Stimulated activated naive B cell treated with anti-CD40 and anti-IgM and Interleukin-4, amounts not matched to agents 10 μg/mL and 1 μg/mL and 100 μg/mL, for 72 hours (primary cell): ENCODE results near the gene ST3GAL5.
"Not testable (repeated sequence)": the region's sequence is repeated elsewhere in the genome, so short reads cannot be mapped to it uniquely, and the experiment has no call there.

Experiments
- ATAC-seq, 2 donors: fragments of 150-1000 bp; cut with Tn5 transposase; replicated peaks; 2 replicates each; pipeline ENCODE4 v1.10.0; 2021; ENCODE audit warnings: moderate library complexity in 1 of 2
- DNase-seq: peaks from one replicate; pipeline ENCODE4 v3.0.0; 2021
- H3K27ac Mint-ChIP-seq: one replicate; pipeline ENCODE4 v1.8.0; 2022; ENCODE audit warnings: mild to moderate bottlenecking, mixed read lengths
- H3K27me3 Mint-ChIP-seq, 2 donors: one replicate each; pipeline ENCODE4 v1.8.0; 2022; ENCODE audit warnings: mixed read lengths in 2 of 2
- H3K36me3 Mint-ChIP-seq, 2 donors: one replicate each; pipeline ENCODE4 v1.8.0; 2022; ENCODE audit warnings: mixed read lengths in 2 of 2, mild to moderate bottlenecking in 1 of 2
- H3K4me1 Mint-ChIP-seq, 2 donors: one replicate each; pipeline ENCODE4 v1.8.0; 2022; ENCODE audit warnings: mixed read lengths in 2 of 2, mild to moderate bottlenecking in 1 of 2
- H3K4me3 Mint-ChIP-seq, 2 donors: one replicate each; pipeline ENCODE4 v1.8.0; 2022; ENCODE audit warnings: mild to moderate bottlenecking in 2 of 2, mixed read lengths in 2 of 2, moderate library complexity in 1 of 2
- H3K9me3 Mint-ChIP-seq, 2 donors: one replicate each; pipeline ENCODE4 v1.8.0; 2022; ENCODE audit warnings: mixed read lengths in 2 of 2, mild to moderate bottlenecking in 1 of 2

ST3GAL5 gene

GRCh38 chr2:85893428-85894258 lies 4.9 kb upstream of the ST3GAL5 start:
- Mint-ChIP-seq H3K4me1 (peaks cover 25 to 35% of the 10 kb centered on the region in 2 donors), H3K27ac (peak overlapping the region; percentile 65), H3K4me3 (no peak overlapping the region), H3K36me3 (peaks cover 17 to 40% of the 10 kb centered on the region in 2 donors), H3K9me3 (peaks cover 20 to 23% of the 10 kb centered on the region in 2 donors), H3K27me3 (no peaks in the 10 kb centered on the region)
- ATAC-seq (no peak), DNase-seq (no peak)

- no peak for DNase-seq
- no peak for ATAC-seq
- H3K36me3 Mint-ChIP-seq: peaks cover 19 to 35% of the 10 kb centered on the region in 2 donors
- H3K27me3 Mint-ChIP-seq: no peaks in the 10 kb centered on the region
- H3K4me1 Mint-ChIP-seq: peaks cover 28 to 44% of the 10 kb centered on the region in 2 donors
- no peak overlapping the region for H3K4me3 Mint-ChIP-seq
- peaks cover 14% of the 10 kb centered on the region in 2 donors for H3K9me3 Mint-ChIP-seq
- no peak overlapping the region for H3K27ac Mint-ChIP-seq
Measured at GRCh38 chr2:85892216-85892944, 3.6 kb upstream of the ST3GAL5 start.

DNA sequence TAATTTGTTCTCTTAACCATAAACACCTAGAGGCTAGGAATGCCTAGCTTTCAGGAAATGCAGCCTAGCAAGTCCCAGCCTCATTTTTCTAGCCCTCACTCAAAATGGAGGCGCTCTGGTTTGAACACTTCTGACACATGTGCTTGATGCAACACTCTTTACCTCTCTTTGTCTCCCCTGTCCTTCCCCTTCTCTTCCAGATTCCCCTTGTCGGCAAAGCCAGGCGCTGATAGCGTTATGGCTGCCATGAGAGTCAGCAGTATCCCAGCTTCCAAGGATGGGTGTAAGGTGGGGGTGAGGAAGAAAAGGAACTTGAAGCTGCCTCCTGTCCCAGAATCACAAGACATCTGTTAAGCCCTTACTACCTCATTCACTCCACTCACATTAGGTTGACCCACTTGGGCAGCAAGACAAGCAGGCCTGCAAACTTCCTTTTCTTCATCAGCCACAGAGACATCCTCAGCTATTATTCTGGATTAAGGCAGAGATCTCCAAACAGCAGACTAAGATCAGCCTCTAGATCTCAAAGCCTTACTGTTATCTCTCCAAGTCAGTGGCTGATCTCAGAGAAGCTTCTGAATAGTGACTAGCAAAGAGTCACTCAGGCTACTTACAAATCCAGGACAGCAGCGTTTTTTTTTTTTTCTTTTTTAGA lies 1.9 kb upstream of the ST3GAL5 start:
- ATAC-seq (no peak), DNase-seq (no peak)
- H3K27me3 Mint-ChIP-seq: no peaks in the 10 kb centered on the region
- peak overlapping the region; percentile 40 to 68 for H3K4me3 Mint-ChIP-seq
- peaks cover 25 to 46% of the 10 kb centered on the region in 2 donors for H3K36me3 Mint-ChIP-seq
- H3K9me3 Mint-ChIP-seq: peaks cover 11% of the 10 kb centered on the region in 2 donors
- no peak overlapping the region for H3K27ac Mint-ChIP-seq
- peaks cover 43 to 60% of the 10 kb centered on the region in 2 donors for H3K4me1 Mint-ChIP-seq

DNA sequence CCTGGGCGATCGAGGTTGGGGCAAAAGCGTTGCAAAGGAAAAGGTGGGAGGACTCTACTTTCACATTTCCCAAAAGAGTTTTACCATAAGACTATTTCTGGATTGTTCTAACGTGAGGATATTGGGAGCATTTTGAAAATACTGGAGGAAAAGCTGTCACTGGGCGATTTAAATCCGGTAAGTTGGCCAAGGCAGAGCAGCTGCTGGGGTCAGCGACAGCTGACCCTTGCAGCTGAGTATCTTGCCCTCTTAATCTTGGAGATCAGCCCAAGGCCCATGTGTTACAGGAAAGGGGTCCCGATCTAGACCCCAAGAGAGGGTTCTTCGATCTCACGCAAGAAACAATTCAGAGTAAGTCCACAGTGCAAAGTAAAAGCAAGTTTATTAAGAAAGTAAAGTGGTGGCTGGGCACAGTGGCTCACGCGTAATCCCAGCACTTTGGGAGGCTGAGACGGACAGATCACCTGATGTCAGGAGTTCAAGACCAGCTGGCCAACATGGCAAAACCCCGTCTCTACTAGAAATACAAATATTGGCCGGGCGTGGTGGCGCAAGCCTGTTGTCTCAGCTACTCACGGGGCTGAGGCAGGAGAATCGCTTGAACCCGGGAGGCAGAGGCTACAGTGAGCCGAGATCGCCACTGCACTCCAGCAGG lies 964 bp upstream of the ST3GAL5 start:
- H3K4me3 Mint-ChIP-seq: peak overlapping the region; percentile 92
- peaks cover 48 to 69% of the 10 kb centered on the region in 2 donors for H3K4me1 Mint-ChIP-seq
- H3K27ac Mint-ChIP-seq: peak overlapping the region; percentile 95
- peaks cover 7% of the 10 kb centered on the region in 2 donors for H3K9me3 Mint-ChIP-seq
- ATAC-seq (no peak), DNase-seq (no peak)
- no peaks in the 10 kb centered on the region for H3K27me3 Mint-ChIP-seq
- peaks cover 24 to 43% of the 10 kb centered on the region in 2 donors for H3K36me3 Mint-ChIP-seq

DNA sequence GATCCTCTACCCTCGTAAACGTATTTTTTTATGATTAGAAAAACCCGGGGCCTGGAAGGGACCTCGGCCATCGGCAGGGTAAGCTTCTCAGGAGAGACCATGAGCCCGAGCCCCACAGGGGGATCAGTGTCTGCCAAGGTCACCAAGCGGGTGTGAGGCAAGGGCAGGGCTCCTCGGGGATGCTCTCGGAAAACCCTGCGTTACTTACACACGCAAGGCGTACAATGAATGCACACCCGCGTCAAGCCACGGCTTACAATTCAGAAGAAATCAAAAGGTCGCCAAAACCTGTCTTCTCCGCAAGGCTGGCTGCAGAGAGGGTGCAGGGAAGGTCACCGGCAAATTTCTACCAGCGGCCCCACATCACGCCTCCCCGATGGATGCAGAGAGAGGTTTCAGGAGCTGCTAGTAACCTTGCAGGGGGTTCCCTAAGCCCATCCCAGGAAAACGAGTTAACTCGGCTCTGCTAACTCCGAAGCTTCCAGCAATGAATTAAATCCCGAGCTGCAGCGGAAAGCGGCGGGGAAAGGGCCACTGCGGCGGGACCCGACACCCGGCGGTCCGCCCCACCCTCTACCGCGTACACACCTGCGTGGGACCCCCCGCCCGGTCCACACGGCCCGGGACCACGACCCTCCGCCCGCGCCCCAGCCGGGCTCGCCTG lies 638 bp downstream of the ST3GAL5 start:
- peaks cover 0 to 8% of the 10 kb centered on the region in 2 donors for H3K9me3 Mint-ChIP-seq
- peaks cover 29 to 45% of the 10 kb centered on the region in 2 donors for H3K36me3 Mint-ChIP-seq
- H3K27ac Mint-ChIP-seq: peak overlapping the region; percentile 99
- peak overlapping the region; percentile 91 to 93 for H3K4me3 Mint-ChIP-seq
- peaks cover 52 to 79% of the 10 kb centered on the region in 2 donors for H3K4me1 Mint-ChIP-seq
- ATAC-seq (peak; percentile 70 to 74), DNase-seq (peak; percentile 79)
- no peaks in the 10 kb centered on the region for H3K27me3 Mint-ChIP-seq

DNA sequence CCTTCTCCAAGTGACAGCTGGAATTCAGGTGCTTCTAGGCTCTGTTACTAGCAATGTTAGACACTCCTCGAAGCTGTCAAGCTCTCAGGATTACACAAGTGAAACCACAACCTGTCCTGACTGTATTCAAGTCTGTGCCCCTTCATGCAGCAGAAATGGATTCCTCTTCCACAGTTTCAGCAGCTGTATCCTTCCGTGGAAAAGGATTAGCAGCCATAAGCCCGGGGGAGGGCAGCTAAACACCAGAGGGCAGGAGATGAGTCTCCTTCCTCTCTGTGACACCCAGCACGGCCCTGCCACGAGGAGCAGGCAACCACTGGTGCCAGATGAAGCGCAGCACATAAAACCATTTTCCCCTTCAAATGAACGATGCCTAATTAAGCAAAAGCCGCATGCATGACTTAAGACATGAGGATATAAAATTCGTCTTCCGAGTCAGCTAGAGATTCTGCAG lies 1.2 kb downstream of the ST3GAL5 start:
- peak; percentile 59 for ATAC-seq
- H3K4me3 Mint-ChIP-seq: peak overlapping the region; percentile 91 to 93
- peaks cover 0 to 13% of the 10 kb centered on the region in 2 donors for H3K9me3 Mint-ChIP-seq
- peak; percentile 60 for DNase-seq
- H3K36me3 Mint-ChIP-seq: peaks cover 34 to 47% of the 10 kb centered on the region in 2 donors
- peak overlapping the region; percentile 99 for H3K27ac Mint-ChIP-seq
- H3K27me3 Mint-ChIP-seq: no peaks in the 10 kb centered on the region
- peaks cover 52 to 78% of the 10 kb centered on the region in 2 donors for H3K4me1 Mint-ChIP-seq

DNA sequence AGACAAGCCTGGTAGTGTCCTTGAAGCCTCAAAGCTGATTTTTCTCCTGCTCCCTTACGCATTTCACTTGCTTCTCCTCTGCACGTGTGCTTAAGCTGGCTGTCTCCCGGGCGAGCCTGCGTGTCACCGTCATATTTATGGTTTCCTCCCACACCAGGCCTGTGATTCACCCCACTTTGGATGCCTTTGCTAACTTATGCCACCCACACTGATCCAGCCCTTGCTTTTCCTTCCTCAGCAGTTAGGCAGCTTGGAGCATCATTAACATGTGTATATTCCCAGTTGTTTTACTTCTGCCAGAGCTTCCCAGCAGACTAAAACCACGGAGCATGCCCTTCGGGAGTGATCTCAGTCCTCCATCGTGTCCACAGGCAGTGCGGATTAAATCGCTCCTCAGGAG lies 2.2 kb downstream of the ST3GAL5 start:
- H3K9me3 Mint-ChIP-seq: peaks cover 3 to 13% of the 10 kb centered on the region in 2 donors

GRCh38 chr2:85886141-85886540 lies 2.6 kb downstream of the ST3GAL5 start:
- peaks cover 46 to 60% of the 10 kb centered on the region in 2 donors for H3K36me3 Mint-ChIP-seq
- peak overlapping the region; percentile 99 for H3K27ac Mint-ChIP-seq
- ATAC-seq (no peak), DNase-seq (no peak)
- H3K9me3 Mint-ChIP-seq: peaks cover 6 to 17% of the 10 kb centered on the region in 2 donors
- H3K27me3 Mint-ChIP-seq: no peaks in the 10 kb centered on the region
- H3K4me1 Mint-ChIP-seq: peaks cover 52 to 82% of the 10 kb centered on the region in 2 donors
- H3K4me3 Mint-ChIP-seq: peak overlapping the region; percentile 91 to 93

More for the DNA sequence above, 2.2 kb downstream of the ST3GAL5 start:
- peak overlapping the region; percentile 99 for H3K27ac Mint-ChIP-seq
- peaks cover 49 to 78% of the 10 kb centered on the region in 2 donors for H3K4me1 Mint-ChIP-seq
- H3K36me3 Mint-ChIP-seq: peaks cover 42 to 55% of the 10 kb centered on the region in 2 donors
- no peaks in the 10 kb centered on the region for H3K27me3 Mint-ChIP-seq
- no peak for ATAC-seq
- peak overlapping the region; percentile 91 to 93 for H3K4me3 Mint-ChIP-seq
- peak; percentile 13 for DNase-seq

- not testable (repeated sequence) for H3K4me3 Mint-ChIP-seq, H3K27me3 Mint-ChIP-seq
- Mint-ChIP-seq H3K27ac (peak overlapping the region; percentile 85), H3K36me3 (peaks cover 61 to 80% of the 10 kb centered on the region in 2 donors), H3K9me3 (peaks cover 11 to 22% of the 10 kb centered on the region in 2 donors), H3K4me1 (peaks cover 53 to 83% of the 10 kb centered on the region in 2 donors)
- DNase-seq (peak; percentile 59), ATAC-seq (peak in 1 of 2 donors; percentile 20)
Measured at GRCh38 chr2:85881781-85882180, 7.0 kb downstream of the ST3GAL5 start.

DNA sequence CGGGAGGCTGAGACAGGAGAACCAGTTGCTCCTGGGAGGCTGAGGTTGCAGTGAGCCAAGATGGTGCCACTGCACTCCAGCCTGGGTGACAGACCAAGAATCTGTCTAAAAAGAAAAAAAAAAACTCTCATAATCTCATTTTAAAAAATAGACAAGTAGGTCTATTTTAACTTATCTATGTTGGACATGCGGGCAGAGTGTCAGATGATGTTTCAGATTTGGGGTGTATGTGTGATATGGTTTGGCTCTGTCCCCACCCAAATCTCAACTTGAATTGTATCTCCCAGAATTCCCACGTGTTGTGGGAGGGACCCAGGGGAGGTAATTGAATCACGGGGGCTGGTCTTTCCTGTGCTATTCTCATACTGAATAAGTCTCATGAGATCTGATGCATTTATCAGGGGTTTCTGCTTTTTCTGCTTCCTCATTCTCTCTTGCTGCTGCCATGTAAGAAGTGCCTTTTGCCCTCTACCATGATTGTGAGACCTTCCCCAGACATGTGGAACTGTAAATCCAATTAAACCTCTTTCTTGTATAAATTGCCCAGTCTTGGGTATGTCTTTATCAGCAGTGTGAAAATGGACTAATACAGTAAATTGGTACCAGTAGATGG lies 8.0 kb downstream of the ST3GAL5 start:
- not testable (repeated sequence) for H3K27me3 Mint-ChIP-seq, DNase-seq
- Mint-ChIP-seq H3K4me3 (peak overlapping the region; percentile 33), H3K27ac (peak overlapping the region; percentile 85), H3K9me3 (peaks cover 11 to 22% of the 10 kb centered on the region in 2 donors), H3K4me1 (peaks cover 45 to 80% of the 10 kb centered on the region in 2 donors), H3K36me3 (peaks cover 58 to 72% of the 10 kb centered on the region in 2 donors)
- peak in 1 of 2 donors; percentile 25 for ATAC-seq

DNA sequence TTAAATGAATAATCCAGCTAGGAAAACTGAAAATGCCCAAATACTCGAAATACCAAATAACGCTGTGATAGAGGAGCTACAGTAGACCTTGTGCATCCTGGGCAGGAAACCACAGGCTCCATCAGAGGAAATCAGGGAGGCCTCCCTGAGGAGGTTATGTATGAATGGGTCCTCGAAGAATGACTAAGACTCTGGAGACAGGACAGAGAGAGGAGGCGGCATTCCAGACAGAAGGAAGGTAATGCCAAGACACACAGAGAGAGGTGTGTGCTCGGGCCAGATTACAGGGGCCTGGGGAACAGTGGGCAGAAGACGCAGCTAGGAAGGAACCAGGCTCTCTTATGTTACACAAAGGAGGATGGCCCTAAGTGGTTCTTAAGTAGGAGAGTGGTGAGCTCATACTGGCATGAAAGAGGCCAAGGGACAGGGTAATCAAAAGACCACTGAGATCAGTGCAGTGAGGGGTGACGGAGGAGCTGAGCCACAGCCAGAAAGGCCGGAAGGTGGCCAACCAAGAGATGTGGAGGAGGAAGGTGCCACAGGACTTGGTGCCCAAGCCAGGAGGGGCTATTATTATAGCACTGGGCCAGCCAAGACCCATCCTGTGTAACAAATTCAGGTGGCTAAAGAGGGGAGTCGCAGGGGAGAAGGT lies 9.9 kb downstream of the ST3GAL5 start:
- peak overlapping the region in 1 of 2 donors; percentile 14 for H3K4me3 Mint-ChIP-seq
- no peak for DNase-seq

GRCh38 chr2:85875350-85876050 lies 13.3 kb downstream of the ST3GAL5 start:
- no peak overlapping the region for H3K4me3 Mint-ChIP-seq
- no peak for DNase-seq
- no peak for ATAC-seq
- H3K27ac Mint-ChIP-seq: peak overlapping the region; percentile 72
- H3K27me3 Mint-ChIP-seq: no peaks in the 10 kb centered on the region
- H3K9me3 Mint-ChIP-seq: no peaks in the 10 kb centered on the region
- H3K4me1 Mint-ChIP-seq: peaks cover 47 to 71% of the 10 kb centered on the region in 2 donors
- peaks cover 28 to 53% of the 10 kb centered on the region in 2 donors for H3K36me3 Mint-ChIP-seq

More for the DNA sequence above, 9.9 kb downstream of the ST3GAL5 start:
- Mint-ChIP-seq H3K27ac (no peak overlapping the region), H3K36me3 (peaks cover 50 to 62% of the 10 kb centered on the region in 2 donors), H3K9me3 (peaks cover 11 to 18% of the 10 kb centered on the region in 2 donors), H3K4me1 (peaks cover 45 to 79% of the 10 kb centered on the region in 2 donors), H3K27me3 (no peaks in the 10 kb centered on the region)
- peak in 1 of 2 donors; percentile 45 for ATAC-seq
